Measurements from ENCODE around the gene TENM3. TPM values are rescaled to one million over a fixed set of nuclear protein-coding genes. Genes with fewer than 3 reads are reported as not detected.

TENM3 gene
- total RNA-seq, 1 experiment from 2014 or later: 54.1 TPM

GRCh38 chr4:182730791-182731190, 487.6 kb downstream of the TENM3 start:
- no peak for DNase-seq (ENCODE audit: low read depth)

GRCh38 chr4:182736207-182736606, 493.0 kb downstream of the TENM3 start:
- no peak for DNase-seq (ENCODE audit: low read depth)

- DNase-seq (ENCODE audit: low read depth): peak; percentile 33
Observed at GRCh38 chr4:182738283-182739047, 495.3 kb downstream of the TENM3 start.

GRCh38 chr4:182740256-182740655, 497.1 kb downstream of the TENM3 start:
- DNase-seq (ENCODE audit: low read depth): no peak

- DNase-seq (ENCODE audit: low read depth): no peak
Observed at GRCh38 chr4:182741054-182741453, 497.9 kb downstream of the TENM3 start.

GRCh38 chr4:182741914-182742313, 498.7 kb downstream of the TENM3 start:
- DNase-seq (ENCODE audit: low read depth): no peak

DNA sequence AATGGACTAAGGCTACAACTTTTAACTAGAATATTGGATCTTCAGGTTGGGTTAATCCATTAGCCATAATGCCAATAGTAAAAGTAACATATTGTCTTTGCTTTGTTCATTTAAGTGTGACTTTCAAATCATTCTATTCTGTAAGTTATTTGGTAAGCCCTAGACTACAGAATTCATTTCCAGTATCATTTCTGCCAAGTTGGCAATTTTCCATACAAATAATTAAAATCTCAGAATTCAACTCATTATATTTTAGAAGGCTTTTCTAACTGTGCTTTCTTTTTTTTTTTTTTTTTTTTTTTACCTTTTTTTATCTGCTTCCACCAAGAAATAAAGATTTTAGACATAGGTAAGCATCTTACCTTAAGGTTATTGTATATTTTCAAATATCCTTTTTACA, 500.6 kb downstream of the TENM3 start:
- DNase-seq (ENCODE audit: low read depth): no peak

- DNase-seq (ENCODE audit: low read depth): no peak
Observed at GRCh38 chr4:182745237-182745636, 502.0 kb downstream of the TENM3 start.

DNA sequence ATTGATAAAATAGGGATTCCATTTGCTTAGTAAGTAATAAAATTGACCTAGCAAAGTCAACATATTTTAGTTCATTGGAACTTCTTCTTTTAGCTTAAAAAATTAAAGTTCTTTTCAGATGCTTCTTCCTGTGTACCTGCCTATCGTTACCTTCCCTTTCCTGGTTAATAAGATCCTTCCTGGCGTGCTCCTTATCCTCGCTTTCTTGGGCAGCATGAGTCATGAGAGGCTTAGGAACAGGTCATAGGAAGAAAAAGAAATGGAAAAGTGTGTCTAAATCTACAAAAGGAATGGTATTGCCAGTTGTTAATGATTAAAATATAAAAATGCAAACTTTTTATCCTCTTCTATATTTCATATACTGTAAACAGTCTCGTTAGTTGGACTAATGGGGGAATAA, 503.7 kb downstream of the TENM3 start:
- DNase-seq (ENCODE audit: low read depth): no peak

GRCh38 chr4:182748283-182748682, 505.1 kb downstream of the TENM3 start:
- DNase-seq (ENCODE audit: low read depth): no peak

DNA sequence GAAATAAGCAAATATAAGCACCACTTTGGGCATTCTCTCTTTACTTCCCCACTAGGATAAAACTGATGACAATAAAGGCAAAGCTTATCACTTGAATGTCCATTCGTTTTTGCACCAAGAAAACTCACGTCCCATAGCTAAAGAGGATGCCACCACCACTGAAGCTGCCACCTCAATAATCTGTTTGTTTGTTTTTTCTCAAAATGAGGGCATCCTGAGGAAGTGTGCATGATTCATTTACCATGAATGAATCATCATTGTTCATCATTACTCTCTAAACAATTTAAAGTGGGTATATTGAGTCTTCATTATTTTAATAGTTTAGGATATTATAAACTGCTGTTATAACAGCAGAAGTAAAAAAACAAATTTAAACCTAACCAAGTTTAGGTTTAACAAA, 505.7 kb downstream of the TENM3 start:
- peak; percentile 56 for DNase-seq (ENCODE audit: low read depth)

- no peak for DNase-seq (ENCODE audit: low read depth)
Observed at GRCh38 chr4:182749667-182750167, 506.5 kb downstream of the TENM3 start.

- peak; percentile 80 for DNase-seq (ENCODE audit: low read depth)
Observed at GRCh38 chr4:182752158-182752910, 509.1 kb downstream of the TENM3 start.

- DNase-seq (ENCODE audit: low read depth): no peak
Observed at GRCh38 chr4:182754895-182755294, 511.7 kb downstream of the TENM3 start.

GRCh38 chr4:182756161-182756690, 513.0 kb downstream of the TENM3 start:
- DNase-seq (ENCODE audit: low read depth): no peak

- no peak for DNase-seq (ENCODE audit: low read depth)
Observed at GRCh38 chr4:182758273-182758672, 515.1 kb downstream of the TENM3 start.

DNA sequence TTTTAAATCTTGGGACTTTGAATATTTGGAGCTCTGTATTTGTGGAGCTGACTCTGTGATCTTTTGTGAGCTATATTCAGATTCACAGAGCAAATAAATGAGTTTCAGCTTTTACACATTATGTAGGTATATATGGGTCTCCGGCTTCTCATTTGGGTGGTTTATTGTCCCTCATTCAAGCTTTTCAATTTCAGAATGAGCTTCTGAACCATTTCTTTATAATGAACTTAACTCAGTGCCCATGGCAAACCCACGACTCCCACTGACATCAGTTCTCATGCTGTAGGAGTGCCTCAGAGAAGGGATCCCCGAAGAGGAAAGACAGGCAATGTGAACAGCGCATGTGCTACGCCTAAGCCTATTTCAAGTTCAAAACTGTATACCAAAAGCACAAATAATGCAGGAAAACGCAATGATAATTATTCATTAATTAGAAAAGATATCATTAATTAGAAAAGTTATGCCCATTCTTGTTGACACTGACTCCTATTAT, 517.4 kb downstream of the TENM3 start:
- DNase-seq (ENCODE audit: low read depth): no peak

GRCh38 chr4:182764137-182764536, 520.9 kb downstream of the TENM3 start:
- DNase-seq (ENCODE audit: low read depth): peak; percentile 34

GRCh38 chr4:182764642-182765041, 521.4 kb downstream of the TENM3 start:
- DNase-seq (ENCODE audit: low read depth): no peak

DNA sequence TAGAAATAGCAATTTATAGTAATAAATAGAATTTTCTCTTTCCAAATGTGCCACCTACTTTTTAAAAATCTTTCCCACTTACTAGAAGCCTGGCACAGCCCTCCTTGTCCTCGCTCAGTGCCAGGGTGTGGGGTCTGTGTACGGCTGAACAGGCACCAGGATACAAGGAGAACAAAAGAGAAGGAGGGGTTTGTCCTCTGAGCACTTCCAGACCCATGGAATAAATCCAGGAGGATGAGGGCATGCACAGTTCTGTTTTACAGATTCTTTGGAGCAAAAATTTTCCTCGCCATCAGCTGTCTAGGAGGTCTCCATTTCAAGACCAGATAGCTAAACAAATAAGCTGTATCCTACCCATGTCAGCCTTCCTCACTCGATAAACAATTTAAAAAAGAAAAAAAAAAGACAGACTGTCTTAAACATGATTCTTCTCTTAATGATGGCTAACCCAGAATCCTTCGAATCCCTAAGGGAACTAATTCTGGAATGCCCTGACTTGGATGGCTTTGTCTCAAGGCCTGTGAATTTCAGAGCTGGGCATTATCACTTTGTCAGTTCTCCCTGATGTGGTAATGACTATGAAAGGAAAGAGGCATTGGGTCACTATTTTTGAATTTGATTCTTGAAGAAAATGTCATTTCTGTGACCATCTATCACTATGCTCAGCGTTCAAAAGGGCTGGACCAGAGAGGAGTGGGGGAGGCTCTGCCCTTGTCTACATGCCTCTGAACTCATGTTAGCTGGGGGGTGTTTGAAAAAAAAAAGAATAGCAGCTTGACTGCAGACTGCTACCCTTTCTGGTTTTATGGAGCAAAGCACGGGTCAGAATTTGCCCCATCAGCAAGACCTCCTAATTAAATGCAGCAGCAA, 523.0 kb downstream of the TENM3 start:
- no peak for DNase-seq (ENCODE audit: low read depth)

GRCh38 chr4:182766857-182767250, 523.7 kb downstream of the TENM3 start:
- no peak for DNase-seq (ENCODE audit: low read depth)

All from HT1080 (cell line).